ENCODE measurements around the gene VPS11.
"Not testable (repeated sequence)": the region's sequence is repeated elsewhere in the genome, so short reads cannot be mapped to it uniquely, and the experiment has no call there.

VPS11 gene

GRCh38 chr11:119039471-119039870 lies 28.1 kb upstream of the VPS11 start:
- DNase-seq = not testable (repeated sequence)

- DNase-seq = no peak
Observed at GRCh38 chr11:119041821-119042514, 25.6 kb upstream of the VPS11 start.

DNA sequence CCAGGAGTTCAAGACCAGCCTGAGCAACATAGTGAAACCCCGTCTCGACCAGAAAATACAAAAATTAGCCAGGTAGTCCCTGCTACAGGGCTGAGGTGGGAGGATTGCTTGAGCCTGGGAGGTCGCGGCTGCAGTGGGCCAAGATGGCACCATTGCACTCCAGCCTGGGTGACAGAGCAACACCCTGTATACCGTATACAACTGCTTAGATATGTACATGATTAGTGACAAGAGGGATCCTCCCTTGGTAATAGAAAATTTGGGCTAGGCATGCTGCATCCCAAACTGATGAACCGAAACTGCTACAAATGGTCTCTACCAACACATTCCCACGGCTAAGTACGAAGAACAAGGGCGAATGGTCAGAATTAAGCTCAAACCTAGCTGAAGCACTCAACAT lies 24.7 kb upstream of the VPS11 start:
- no peak for DNase-seq

GRCh38 chr11:119044708-119045107 lies 22.9 kb upstream of the VPS11 start:
- no peak for DNase-seq

- DNase-seq = no peak
Observed at GRCh38 chr11:119046489-119046888, 21.1 kb upstream of the VPS11 start.

DNA sequence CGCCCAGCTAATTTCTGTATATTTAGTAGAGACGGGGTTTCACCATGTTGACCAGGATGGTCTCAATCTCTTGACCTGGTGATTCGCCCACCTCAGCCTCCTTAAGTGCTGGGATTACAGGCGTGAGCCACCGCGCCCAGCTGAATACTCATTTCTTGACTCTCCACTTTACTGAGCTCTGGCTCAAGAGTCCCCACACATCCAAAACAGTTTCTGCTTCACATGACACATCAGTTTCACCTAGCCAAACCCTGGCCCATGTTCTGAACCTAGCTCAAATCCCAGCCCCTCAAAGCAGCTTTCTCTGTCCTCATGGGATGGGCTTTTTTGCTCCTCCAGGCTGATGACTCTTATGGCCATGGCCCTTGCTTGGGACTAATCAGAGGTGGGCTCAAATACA lies 20.4 kb upstream of the VPS11 start:
- peak; percentile 37 for DNase-seq

GRCh38 chr11:119048644-119049043 lies 19.0 kb upstream of the VPS11 start:
- DNase-seq = no peak

DNA sequence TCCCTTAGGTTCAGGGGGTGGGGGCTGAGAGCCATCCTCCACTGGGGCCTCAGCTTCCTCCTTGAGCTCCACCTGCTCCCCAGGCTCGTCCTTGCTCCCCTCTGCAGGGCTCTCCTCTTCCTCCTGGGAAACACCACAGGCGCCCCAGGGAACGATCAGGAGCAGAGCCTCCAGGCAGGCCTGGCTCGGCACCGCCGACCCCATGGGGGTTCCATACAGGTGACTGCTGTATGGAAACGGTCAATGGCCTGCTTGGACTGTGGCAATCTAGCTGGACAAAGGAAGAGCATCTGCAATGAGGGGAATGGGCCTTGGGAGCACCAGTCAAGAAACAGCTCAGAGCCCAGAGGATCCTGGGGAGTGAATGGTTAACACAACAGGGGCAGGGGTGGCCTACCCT lies 18.5 kb upstream of the VPS11 start:
- no peak for DNase-seq

- DNase-seq = no peak
Observed at GRCh38 chr11:119051440-119052162, 16.0 kb upstream of the VPS11 start.

- no peak for DNase-seq
Observed at GRCh38 chr11:119052163-119052814, 15.3 kb upstream of the VPS11 start.

DNA sequence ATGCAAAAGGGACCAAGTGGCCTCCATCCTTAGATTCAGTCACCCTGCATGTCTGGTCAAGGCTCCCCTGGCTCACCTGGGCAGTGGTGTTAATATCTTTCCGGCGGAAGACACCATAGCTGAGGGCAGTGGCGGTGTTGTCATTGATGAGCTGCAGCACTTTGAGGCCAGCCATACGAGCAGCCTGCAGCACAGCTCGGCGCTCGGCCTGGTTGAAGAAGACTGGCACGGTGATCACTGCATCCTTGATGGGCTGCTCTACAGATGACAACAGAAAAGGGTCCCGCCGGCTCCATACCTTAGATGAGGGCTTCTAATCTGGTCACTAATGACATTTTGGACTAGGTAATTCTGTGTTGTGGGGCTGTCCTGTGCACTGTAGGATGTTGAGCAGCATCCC lies 13.2 kb upstream of the VPS11 start:
- DNase-seq = no peak

DNA sequence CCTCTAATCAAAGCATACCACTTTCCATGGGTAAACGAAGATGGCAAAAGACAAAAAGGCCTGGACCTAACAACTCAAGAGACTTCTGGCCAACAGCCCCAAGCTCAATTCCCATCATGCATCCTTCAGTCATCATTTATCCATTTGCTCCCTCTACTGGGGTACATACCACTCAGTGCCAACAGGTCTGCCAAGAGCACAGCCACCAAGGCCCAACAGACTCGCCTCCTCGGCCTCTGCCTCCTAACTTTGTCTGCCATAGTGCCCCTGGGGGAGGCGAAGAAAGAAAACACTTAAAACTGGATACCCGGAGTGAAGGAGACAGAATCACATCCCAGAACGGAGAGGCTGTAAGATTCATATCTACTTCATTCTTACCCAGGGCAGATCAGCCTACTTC lies 11.7 kb upstream of the VPS11 start:
- peak; percentile 45 for DNase-seq

DNA sequence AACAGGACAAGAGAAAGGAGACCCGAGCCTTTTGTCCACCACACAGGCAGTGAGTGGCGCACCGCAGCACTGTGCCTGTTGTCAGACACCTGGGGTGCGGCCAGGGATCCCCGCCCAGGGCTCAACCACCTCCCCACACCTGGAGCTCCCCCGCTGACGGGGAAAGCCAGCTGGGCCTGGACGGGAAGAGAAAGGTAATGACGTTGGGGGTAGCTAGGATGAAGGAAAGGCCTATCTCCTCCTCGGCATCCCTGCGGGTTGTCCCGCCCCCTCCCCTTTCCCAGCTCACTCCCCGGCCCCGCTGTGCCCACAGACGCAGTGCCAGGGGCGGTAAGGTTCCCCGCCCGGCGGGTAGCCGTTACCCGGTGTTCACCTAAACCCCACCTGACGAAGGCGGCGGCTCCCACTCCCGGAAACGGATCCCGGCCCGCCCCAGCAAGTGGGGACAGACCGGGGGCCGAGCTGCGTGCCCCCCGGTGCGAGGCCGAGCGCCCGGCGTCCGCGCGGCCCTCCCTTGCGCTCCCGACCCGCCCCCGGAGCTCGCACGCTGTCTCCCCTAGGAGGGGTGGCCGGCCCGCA lies 11.1 kb upstream of the VPS11 start:
- peak; percentile 55 for DNase-seq

DNA sequence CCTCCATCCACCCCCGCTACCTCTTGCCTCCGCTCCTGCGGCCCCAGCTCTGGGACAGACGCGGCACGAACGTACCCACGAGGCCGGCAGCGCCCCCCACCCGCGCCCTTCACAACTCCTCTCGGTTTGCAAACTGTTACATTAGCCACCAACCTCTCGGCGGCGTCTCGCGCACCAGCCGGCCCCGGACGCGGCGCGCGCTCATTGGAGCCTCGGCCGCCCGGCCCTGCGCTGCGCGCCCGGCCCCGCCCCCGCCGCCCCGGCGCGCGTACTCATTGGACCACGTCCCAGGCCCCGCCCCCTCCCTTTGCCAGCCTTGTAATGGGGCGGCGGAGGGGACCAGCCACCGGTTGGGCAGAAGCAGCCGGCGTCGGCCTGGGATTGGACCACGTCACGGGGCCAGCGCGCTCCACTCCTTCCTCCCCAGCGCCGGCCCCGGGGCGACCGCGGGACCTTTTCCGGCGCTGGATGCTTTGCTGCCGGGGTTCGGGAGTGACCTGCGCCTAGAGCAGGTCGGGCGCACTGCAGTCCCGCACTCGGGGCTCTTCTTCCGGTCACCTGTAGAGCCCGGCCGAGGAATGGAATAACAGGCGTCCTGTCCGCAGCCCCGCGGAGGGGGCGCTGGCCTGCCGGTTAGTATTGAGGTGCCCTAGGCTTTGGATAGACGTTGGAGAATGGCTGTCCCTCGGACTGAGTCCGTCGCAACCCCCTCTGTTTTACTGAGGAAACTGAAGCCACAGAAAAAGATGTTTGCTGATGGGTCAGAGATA lies 10.4 kb upstream of the VPS11 start, which contains the start of gene HYOU1:
Gene HYOU1, minus strand, starts transcription at position 206 of the 770 bp plus-strand sequence. CDS start 1,045 bp downstream, outside the sequence.
- DNase-seq = peak; percentile 99

DNA sequence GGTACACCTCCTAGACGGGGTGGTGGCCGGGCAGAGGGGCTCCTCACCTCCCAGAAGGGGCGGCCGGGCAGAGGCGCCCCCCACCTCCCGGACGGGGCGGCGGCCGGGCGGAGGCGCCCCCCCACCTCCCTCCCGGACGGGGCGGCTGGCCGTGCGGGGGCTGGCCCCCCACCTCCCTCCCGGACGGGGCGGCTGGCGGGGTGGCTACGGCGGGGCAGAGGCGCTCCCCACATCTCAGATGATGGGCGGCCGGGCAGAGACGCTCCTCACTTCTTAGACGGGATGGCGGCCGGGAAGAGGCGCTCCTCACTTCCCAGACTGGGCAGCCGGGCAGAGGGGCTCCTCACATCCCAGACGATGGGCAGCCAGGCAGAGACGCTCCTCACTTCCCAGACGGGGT lies 8.5 kb upstream of the VPS11 start:
- not testable (repeated sequence) for DNase-seq

GRCh38 chr11:119061256-119061655 lies 6.4 kb upstream of the VPS11 start:
- no peak for DNase-seq

GRCh38 chr11:119062779-119063178 lies 4.8 kb upstream of the VPS11 start:
- no peak for DNase-seq

GRCh38 chr11:119065369-119065768 lies 2.2 kb upstream of the VPS11 start:
- peak; percentile 42 for DNase-seq

- no peak for DNase-seq
Observed at GRCh38 chr11:119077839-119078238, 10.2 kb downstream of the VPS11 start.

- no peak for DNase-seq
Observed at GRCh38 chr11:119078675-119079420, 11.2 kb downstream of the VPS11 start.

- DNase-seq = no peak
Observed at GRCh38 chr11:119081682-119082260, 14.2 kb downstream of the VPS11 start.

Data from stimulated activated CD8-positive, alpha-beta memory T cell treated with anti-CD3 and anti-CD28 coated beads, Interleukin-4, amount 100 ng/mL, for 48 hours (primary cell).